ENCODE results near the gene MYO1G.

- TF ChIP-seq CTCF (conservative IDR thresholded peaks at IDR 0.05; ENCODE audit: low read depth, low read length) (no peak), EZH2 (IDR thresholded peaks at IDR 0.05; ENCODE audit: low read length, unreplicated experiment) (no peak)
Observed at GRCh38 chr7:44962483-44963251, 16.1 kb downstream of the MYO1G start.
